Heart left ventricle (tissue), 16 donors: Measurements from ENCODE around the gene ACP6. TPM values are rescaled to one million over a fixed set of nuclear protein-coding genes. Genes with fewer than 3 reads are reported as not detected.

ENCODE experiments used
- ATAC-seq, 4 donors: fragments of 200-7000 bp; cut with Tn5 transposase; one replicate each; pipeline ENCODE4 v1.9.1; 2020 to 2022; ENCODE audit warnings: moderate library complexity in 4 of 4, mild to moderate bottlenecking in 3 of 4, moderate number of reproducible peaks in 1 of 4
- DNase-seq, 5 donors: peaks; one replicate each; pipeline ENCODE4 v3.0.0-alpha.2; 2020
- H3K27ac ChIP-seq, 12 donors: fragments of 200-600 bp; sonication (generic) in 4 of 12; one replicate each; pipeline versions ENCODE4 v1.5.0 to v1.8.0; 2016 to 2022; ENCODE audit warnings: mild to moderate bottlenecking in 2 of 12
- H3K27me3 ChIP-seq, 9 donors: fragments of 200-600 bp; sonication (generic) in 2 of 9; one replicate each; pipeline versions ENCODE4 v1.5.1 to v1.8.0; 2016 to 2022; ENCODE audit warnings: mild to moderate bottlenecking in 3 of 9
- H3K36me3 ChIP-seq, 9 donors: fragments of 200-600 bp; sonication (generic) in 2 of 9; one replicate each; pipeline versions ENCODE4 v1.5.0 to v1.8.0; 2018 to 2022; ENCODE audit warnings: mild to moderate bottlenecking in 2 of 9
- H3K4me1 ChIP-seq, 12 donors: fragments of 200-600 bp; sonication (generic) in 4 of 12; one replicate each; pipeline versions ENCODE4 v1.5.0 to v1.8.0; 2016 to 2022; ENCODE audit warnings: mild to moderate bottlenecking in 3 of 12
- H3K4me3 ChIP-seq, 12 donors: fragments of 200-600 bp; sonication (generic) in 4 of 12; one replicate each; pipeline versions ENCODE4 v1.5.0 to v1.8.0; 2017 to 2022; ENCODE audit warnings: mild to moderate bottlenecking in 9 of 12, moderate library complexity in 4 of 12
- H3K9me3 ChIP-seq, 12 donors: fragments of 200-600 bp; sonication (generic) in 4 of 12; one replicate each; pipeline versions ENCODE4 v1.5.0 to v1.8.0; 2016 to 2022; ENCODE audit warnings: mild to moderate bottlenecking in 1 of 12
- CTCF ChIP-seq, 12 donors: fragments of 200-600 bp; sonication (generic) in 4 of 12; IDR thresholded peaks; one replicate each; pipeline versions ENCODE4 v1.5.0 to v1.8.0; 2018 to 2022; ENCODE audit warnings: antibody characterized with exemption in 12 of 12, mild to moderate bottlenecking in 5 of 12
- POLR2A ChIP-seq, 2 donors: fragments of 450-650 bp; IDR thresholded peaks; one replicate each; pipeline ENCODE4 v1.6.1; 2017; ENCODE audit warnings: antibody characterized with exemption in 2 of 2, mild to moderate bottlenecking in 2 of 2, moderate library complexity in 2 of 2
- WGBS, 4 donors: extraction: QIAGEN DNeasy Blood & Tissue Kit in 2 of 4; methylation state at CpG; one replicate each; pipeline versions ENCODE4 v1.1.5 to v1.1.7; 2013 to 2018; 5-methylcytosine and 5-hydroxymethylcytosine counted together
- intact Hi-C, 10 donors: fragments of 100-400 bp; cut with DNase I; formaldehyde crosslinking; loops; one replicate each; pipeline versions ENCODE4 v1.11.1 to v1.14.2; 2022
- polyA plus RNA-seq, 2 donors: library from polyadenylated mRNA; stranded (reverse); fragments of 200-250 nt; gene quantifications; one replicate each; pipeline ENCODE4 v1.2.3, GENCODE V29; 2013
- total RNA-seq, 9 donors: library from RNA; depleted of rRNA in 2 of 9; stranded (reverse); fragments of >200 nt in 2 of 9; fragmentation: NEBNext Ultra II Directional in 3 of 9; extraction: Animal tissue kit (Norgen Biotek cat#: 25700) in 3 of 9; gene quantifications; one replicate each; pipeline versions ENCODE4 v1.1.0 to v1.2.4, GENCODE V29; 2016 to 2023
- donor health status: ischemic (EF 13 %, LVEDD 7.1; RV severe dilation, severe dysfunction).
- donor health status: healthy with polysubstance abuse.
- donor health status: DM: no; HTN: yes; CAD: no.
- donor health status: DM: no; HTN: no; CAD: no.
- donor health status: ischemic (EF 25% LVEDD 6.9; RV normal size, moderate dysfunction).
- donor health status: ischemic (EF 25% LVEDD 5.7; RV mildly dilated, moderate dysfunction).
- donor health status: healthy.
- donor health status: DM: yes; HTN: yes; CAD: no.
- donor health status: ischemic (EF 35%, LVEDD 5.7; RV mildly dilated, moderate dysfunction).
- donor health status: nonischemic (EF 11% LVEDD 7.7; RV severe dilation, severe dysfunction).
- donor health status: DM: yes; HTN: yes; CAD: no.
- donor health status: PGD.
- donor health status: ischemic (EF 29% LVEDD 5.4; RV normal size, mild dysfunction).
- donor health status: nonischemic (EF 23%, LVEDD 6.1; RV moderate dilation, normal function).

Gene ACP6
- total and polyA plus RNA-seq, 11 donors, result 4.0 to 27.8 (median 13.6) TPM

DNA sequence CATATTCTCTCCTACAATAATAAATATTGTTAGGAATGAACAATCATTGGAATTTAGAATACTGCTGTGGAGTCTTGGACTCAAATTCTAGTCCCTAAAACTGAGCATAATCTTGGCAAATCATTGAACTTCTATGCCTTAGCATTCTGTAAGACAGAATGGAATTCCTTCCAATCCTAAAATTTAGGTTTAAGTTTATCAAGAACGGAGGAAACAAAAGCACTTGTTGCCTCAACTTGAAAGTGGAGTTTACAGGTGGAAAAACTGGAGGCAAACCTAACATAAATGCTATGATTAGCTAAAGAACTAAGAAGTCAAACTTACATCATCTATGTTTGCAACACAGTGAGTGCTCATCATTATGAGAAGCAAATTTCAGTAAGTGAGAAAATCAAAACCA, 73.3 kb downstream of the ACP6 start:
- TF ChIP-seq CTCF (IDR thresholded peaks at IDR 0.05), result no peak
- TF ChIP-seq POLR2A (IDR thresholded peaks at IDR 0.05), result no peak
- peaks cover 0 to 6% (median 0%) of the 10 kb centered on the region in 12 donors for H3K9me3 ChIP-seq
- no peak overlapping the region for H3K4me3 ChIP-seq
- WGBS, 4 donors, result 90 to 99% (median 93%) methylated on average over 1 of the region's 1 CpG
- DNase-seq, result no peak
- H3K27me3 ChIP-seq, result no peaks in the 10 kb centered on the region
- intact Hi-C loops, result loop anchor here in 3 of 10 donors (5.0 kb wide), 2 partner anchors 50 to 55 kb away; partner anchors contain the start of gene BCL9 (in 2 of the 3)
- H3K4me1 ChIP-seq, result peaks cover 0 to 27% (median 17%) of the 10 kb centered on the region in 12 donors
- H3K36me3 ChIP-seq, result no peaks in the 10 kb centered on the region
- H3K27ac ChIP-seq, result no peak overlapping the region
- ATAC-seq, result no peak

Other genes starting within 250 kb of the ACP6 start
- 10 to 100 TPM in 8 of 9 donors, 1 to 10 TPM in 1; 8.7 to 17.7 (median 14.9) TPM for gene BCL9, start 129.0 kb downstream of the ACP6 start, total RNA-seq
- gene BCL9, start 129.0 kb downstream of the ACP6 start, polyA plus RNA-seq, result 10 to 100 TPM in 1 of 2 donors, 1 to 10 TPM in 1; 4.4 to 11.1 TPM
- gene GJA5, start 90.1 kb upstream of the ACP6 start, total RNA-seq, result 10 to 100 TPM in 6 of 9 donors, 1 to 10 TPM in 3; 6.1 to 31.0 (median 13.4) TPM
- gene GJA5, start 90.1 kb upstream of the ACP6 start, polyA plus RNA-seq, result 1 to 10 TPM; 5.8 to 8.6 TPM
- not detected for gene GJA8, start 232.3 kb upstream of the ACP6 start, total RNA-seq
- gene GJA8, start 232.3 kb upstream of the ACP6 start, polyA plus RNA-seq, result not detected